HG02973 (cell line): ENCODE results near the gene CBX1.
"Not testable (repeated sequence)": the region's sequence is repeated elsewhere in the genome, so short reads cannot be mapped to it uniquely, and the experiment has no call there.

ENCODE experiments used
- ATAC-seq: cut with Tn5 transposase; IDR thresholded peaks from one replicate; pipeline ENCODE4 v1.9.1; 2021; ENCODE audit warnings: moderate library complexity; ENCODE audit not compliant: unreplicated experiment

The CBX1 gene

GRCh38 chr17:48123776-48124388 lies 22.6 kb upstream of the CBX1 start:
- ATAC-seq, result no peak

- ATAC-seq, result no peak
These were observed 21.8 kb upstream of the CBX1 start for GRCh38 chr17:48123111-48123510.

- no peak for ATAC-seq
These were observed 21.4 kb upstream of the CBX1 start for GRCh38 chr17:48122665-48123045.

- ATAC-seq, result no peak
These were observed 20.8 kb upstream of the CBX1 start for GRCh38 chr17:48121923-48122664.

GRCh38 chr17:48113201-48113676 lies 12.0 kb upstream of the CBX1 start:
- ATAC-seq, result peak; percentile 36

- ATAC-seq, result no peak
These were observed 10.6 kb upstream of the CBX1 start for GRCh38 chr17:48111937-48112241.

GRCh38 chr17:48110761-48111160 lies 9.5 kb upstream of the CBX1 start:
- no peak for ATAC-seq

GRCh38 chr17:48107137-48108055 lies 6.1 kb upstream of the CBX1 start, which contains the start of gene SNX11:
SNX11 (plus strand) TSS chr17:48107766; CDS start chr17:48112044, 4,278 bp downstream.
- ATAC-seq, result peak; percentile 69

GRCh38 chr17:48106802-48107136 lies 5.5 kb upstream of the CBX1 start:
- ATAC-seq, result no peak

- no peak for ATAC-seq
These were observed 3.2 kb upstream of the CBX1 start for GRCh38 chr17:48104440-48104839.

- no peak for ATAC-seq
These were observed 1.8 kb upstream of the CBX1 start for GRCh38 chr17:48102798-48103715.

GRCh38 chr17:48102043-48102750 lies 919 bp upstream of the CBX1 start:
- no peak for ATAC-seq

GRCh38 chr17:48100591-48101011 lies 677 bp downstream of the CBX1 start:
- no peak for ATAC-seq

- ATAC-seq, result no peak
These were observed 1.1 kb downstream of the CBX1 start for GRCh38 chr17:48100160-48100559.

GRCh38 chr17:48095611-48096010 lies 5.7 kb downstream of the CBX1 start:
- no peak for ATAC-seq

GRCh38 chr17:48093341-48094045 lies 7.8 kb downstream of the CBX1 start:
- ATAC-seq, result no peak

GRCh38 chr17:48084932-48085331 lies 16.3 kb downstream of the CBX1 start:
- no peak for ATAC-seq

- ATAC-seq, result no peak
These were observed 19.4 kb downstream of the CBX1 start for GRCh38 chr17:48081858-48082257.

GRCh38 chr17:48077152-48077551 lies 24.1 kb downstream of the CBX1 start:
- ATAC-seq, result not testable (repeated sequence)
